ENCODE results near the gene FRMPD4. TPM values are rescaled to one million over a fixed set of nuclear protein-coding genes. Genes with fewer than 3 reads are reported as not detected.

FRMPD4 gene
- total and polyA plus RNA-seq, 10 of the 15 experiments (the other 5 are each of a cell fraction or from before 2014, with no cell fraction given) = not detected

DNA sequence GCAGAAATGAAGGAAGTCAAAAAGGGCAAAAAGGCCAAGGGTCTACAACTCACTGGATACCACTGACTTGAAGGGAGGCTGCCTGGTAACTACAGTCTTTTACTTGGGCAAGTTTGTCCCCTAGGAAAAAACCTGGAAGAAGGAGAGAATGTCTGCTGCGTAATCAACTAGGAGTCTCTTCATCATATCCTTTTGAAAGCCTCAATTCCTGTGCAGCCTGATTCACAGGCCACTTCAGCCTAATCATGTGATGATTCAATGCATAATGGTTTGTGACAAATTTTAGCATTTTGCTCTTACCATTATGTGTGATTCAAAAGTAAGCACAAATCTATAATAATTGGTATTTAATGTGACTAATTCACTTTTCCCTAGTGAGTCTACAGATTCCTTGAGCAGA lies 273.6 kb downstream of the FRMPD4 start:
- POLR2A ChIA-PET = no interaction called here
- FAIRE-seq = no peak

More for the DNA sequence above, 273.6 kb downstream of the FRMPD4 start:
- no peak overlapping the region for H3K9ac ChIP-seq (ENCODE audit: control insufficient read depth, insufficient read depth, low read length)
- no peak for TF ChIP-seq ZBED1 (IDR thresholded peaks at IDR 0.05; ENCODE audit: borderline replicate concordance)
- TF ChIP-seq, protein P1, sequence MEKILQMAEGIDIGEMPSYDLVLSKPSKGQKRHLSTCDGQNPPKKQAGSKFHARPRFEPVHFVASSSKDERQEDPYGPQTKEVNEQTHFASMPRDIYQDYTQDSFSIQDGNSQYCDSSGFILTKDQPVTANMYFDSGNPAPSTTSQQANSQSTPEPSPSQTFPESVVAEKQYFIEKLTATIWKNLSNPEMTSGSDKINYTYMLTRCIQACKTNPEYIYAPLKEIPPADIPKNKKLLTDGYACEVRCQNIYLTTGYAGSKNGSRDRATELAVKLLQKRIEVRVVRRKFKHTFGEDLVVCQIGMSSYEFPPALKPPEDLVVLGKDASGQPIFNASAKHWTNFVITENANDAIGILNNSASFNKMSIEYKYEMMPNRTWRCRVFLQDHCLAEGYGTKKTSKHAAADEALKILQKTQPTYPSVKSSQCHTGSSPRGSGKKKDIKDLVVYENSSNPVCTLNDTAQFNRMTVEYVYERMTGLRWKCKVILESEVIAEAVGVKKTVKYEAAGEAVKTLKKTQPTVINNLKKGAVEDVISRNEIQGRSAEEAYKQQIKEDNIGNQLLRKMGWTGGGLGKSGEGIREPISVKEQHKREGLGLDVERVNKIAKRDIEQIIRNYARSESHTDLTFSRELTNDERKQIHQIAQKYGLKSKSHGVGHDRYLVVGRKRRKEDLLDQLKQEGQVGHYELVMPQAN (conservative IDR thresholded peaks at IDR 0.05) = no peak
- TF ChIP-seq ESRRA (IDR thresholded peaks at IDR 0.05; ENCODE audit: low read length) = no peak
- no peak for TF ChIP-seq BCL3 (IDR thresholded peaks at IDR 0.05; ENCODE audit: borderline replicate concordance, insufficient read depth, low read depth, low read length, poor library complexity, severe bottlenecking)
- TF ChIP-seq BACH1 (IDR thresholded peaks at IDR 0.05; ENCODE audit: borderline replicate concordance) = no peak
- no peak for TF ChIP-seq RB1 (IDR thresholded peaks at IDR 0.05; ENCODE audit: borderline replicate concordance)
- no peak for TF ChIP-seq NFYB (IDR thresholded peaks at IDR 0.05; ENCODE audit: insufficient read depth, low read depth, low read length)
- TF ChIP-seq SUPT20H (IDR thresholded peaks at IDR 0.05; ENCODE audit: borderline replicate concordance, control insufficient read depth, low read depth, low read length) = no peak
- no peak for TF ChIP-seq CHD1 (IDR thresholded peaks at IDR 0.05; ENCODE audit: low read depth, low read length)
- no peak for TF ChIP-seq PBX3 (IDR thresholded peaks at IDR 0.05; ENCODE audit: insufficient replicate concordance, low read depth, low read length)
- TF ChIP-seq SUZ12 (IDR thresholded peaks at IDR 0.05; ENCODE audit: unreplicated experiment) = no peak
- TF ChIP-seq KAT2A (conservative IDR thresholded peaks at IDR 0.05; ENCODE audit: control insufficient read depth, low read depth, low read length) = no peak
- TF ChIP-seq NR2C2 (IDR thresholded peaks at IDR 0.05; ENCODE audit: borderline replicate concordance, control insufficient read depth, insufficient read length, low read depth) = no peak
- TF ChIP-seq TBL1XR1 (IDR thresholded peaks at IDR 0.05; ENCODE audit: low read depth, low read length) = no peak
- TF ChIP-seq ZNF207 (IDR thresholded peaks at IDR 0.05; ENCODE audit: borderline replicate concordance) = no peak
- TF ChIP-seq CBFB (IDR thresholded peaks at IDR 0.05; ENCODE audit: low read depth) = no peak
- TF ChIP-seq, protein P2, sequence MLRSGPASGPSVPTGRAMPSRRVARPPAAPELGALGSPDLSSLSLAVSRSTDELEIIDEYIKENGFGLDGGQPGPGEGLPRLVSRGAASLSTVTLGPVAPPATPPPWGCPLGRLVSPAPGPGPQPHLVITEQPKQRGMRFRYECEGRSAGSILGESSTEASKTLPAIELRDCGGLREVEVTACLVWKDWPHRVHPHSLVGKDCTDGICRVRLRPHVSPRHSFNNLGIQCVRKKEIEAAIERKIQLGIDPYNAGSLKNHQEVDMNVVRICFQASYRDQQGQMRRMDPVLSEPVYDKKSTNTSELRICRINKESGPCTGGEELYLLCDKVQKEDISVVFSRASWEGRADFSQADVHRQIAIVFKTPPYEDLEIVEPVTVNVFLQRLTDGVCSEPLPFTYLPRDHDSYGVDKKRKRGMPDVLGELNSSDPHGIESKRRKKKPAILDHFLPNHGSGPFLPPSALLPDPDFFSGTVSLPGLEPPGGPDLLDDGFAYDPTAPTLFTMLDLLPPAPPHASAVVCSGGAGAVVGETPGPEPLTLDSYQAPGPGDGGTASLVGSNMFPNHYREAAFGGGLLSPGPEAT (IDR thresholded peaks at IDR 0.05; ENCODE audit: low read depth) = no peak
- no peak for TF ChIP-seq YY1 (IDR thresholded peaks at IDR 0.05; ENCODE audit: low read depth, low read length)
- no peak for TF ChIP-seq SIX5 (IDR thresholded peaks at IDR 0.05; ENCODE audit: low read depth, low read length, severe bottlenecking)
- no peaks in the 10 kb centered on the region; a peak in 1 of 4 replicates for H3K27me3 ChIP-seq (replicated peaks in 1 of 2; ENCODE audit: control insufficient read depth in 2 of 2, insufficient read depth in 2 of 2, low read length in 1 of 2)
- in situ Hi-C loops (cut with MboI) = no loop called here
- H3K27ac ChIP-seq (ENCODE audit: control insufficient read depth, insufficient read depth) = no peak overlapping the region
- BruUV-seq (replicated peaks) = no TSS peak
- 0% methylated on average over 1 of the region's 1 CpG for WGBS (ENCODE audit: insufficient coverage, insufficient replicate concordance, low lambda C conversion rate, missing lambda C conversion rate)
- no peak for ATAC-seq
- no peaks in the 10 kb centered on the region for H3K9me3 ChIP-seq (replicated peaks; ENCODE audit: control insufficient read depth, insufficient read depth, low read length)
- H3K4me2 ChIP-seq (ENCODE audit: control insufficient read depth, insufficient read depth) = no peak overlapping the region
- no peak overlapping the region for H2AFZ ChIP-seq (ENCODE audit: control insufficient read depth, low read depth, low read length)
- no peak overlapping the region for H3K4me3 ChIP-seq
- SMC1A ChIA-PET (ENCODE audit: uncharacterized antibody, unreplicated experiment) = no interaction called here
- CTCF ChIA-PET = no interaction called here
- H3K4me1 ChIP-seq (ENCODE audit: control insufficient read depth, insufficient read depth, low read length) = no peaks in the 10 kb centered on the region
- intact Hi-C loops (cut with micrococcal nuclease; ENCODE audit: unreplicated experiment) = no loop called here
- no peaks in the 10 kb centered on the region for H4K20me1 ChIP-seq (ENCODE audit: control insufficient read depth, insufficient read depth)
- no peaks in the 10 kb centered on the region for H3K79me2 ChIP-seq (ENCODE audit: control insufficient read depth, insufficient read depth, low read length)
- DNase-seq (ENCODE audit: low read depth, low spot score) = no peak
- RAD21 ChIA-PET (ENCODE audit: unreplicated experiment) = no interaction called here
- no peaks in the 10 kb centered on the region for H3K36me3 ChIP-seq (ENCODE audit: control insufficient read depth in 2 of 2, insufficient read depth in 2 of 2, low read length in 1 of 2)

Measured in GM12878 (cell line).